Activated CD8-positive, alpha-beta T cell treated with anti-CD3 and anti-CD28 coated beads for 36 hours (primary cell): ENCODE measurements around the gene RDX. TPM values are rescaled to one million over a fixed set of nuclear protein-coding genes. Genes with fewer than 3 reads are reported as not detected.

Source experiments
- ATAC-seq: fragments of 200-7000 bp; cut with Tn5 transposase; one replicate; pipeline ENCODE4 v1.10.0; 2021; ENCODE audit warnings: mild to moderate bottlenecking, moderate library complexity
- CTCF ChIA-PET: fragments of 350-600 bp; sonication (Branson Sonifier 250); formaldehyde crosslinking; loops from one replicate; lab custom pipeline; 2021; ENCODE audit warnings: antibody characterized with exemption; lab: Charles Lee
- POLR2A ChIA-PET: fragments of 350-600 bp; sonication (Branson Sonifier 250); formaldehyde crosslinking; loops from one replicate; lab custom pipeline; 2021; ENCODE audit warnings: antibody characterized with exemption; lab: Charles Lee
- DNase-seq: peaks from one replicate; pipeline ENCODE4 v3.0.0-alpha.2; 2020
- H3K27ac Mint-ChIP-seq: one replicate; pipeline ENCODE4 v1.8.0; 2021; ENCODE audit warnings: mild to moderate bottlenecking, mixed read lengths
- H3K27me3 Mint-ChIP-seq: one replicate; pipeline ENCODE4 v1.8.0; 2021; ENCODE audit warnings: mixed read lengths
- H3K36me3 Mint-ChIP-seq: one replicate; pipeline ENCODE4 v1.8.0; 2021; ENCODE audit warnings: low read depth, mixed read lengths
- H3K4me1 Mint-ChIP-seq: one replicate; pipeline ENCODE4 v1.8.0; 2021; ENCODE audit warnings: low read depth, mixed read lengths
- H3K4me3 Mint-ChIP-seq: one replicate; pipeline ENCODE4 v1.8.0; 2021; ENCODE audit warnings: mild to moderate bottlenecking, moderate library complexity, mixed read lengths
- H3K9me3 Mint-ChIP-seq: one replicate; pipeline ENCODE4 v1.8.0; 2021; ENCODE audit warnings: mixed read lengths
- intact Hi-C: fragments of 100-400 bp; cut with micrococcal nuclease; formaldehyde crosslinking; loops from one replicate; pipeline ENCODE4 v1.10.0; 2022
- total RNA-seq, 2 experiments: library from RNA; stranded (reverse); gene quantifications; one replicate each; pipeline ENCODE4 v1.2.3, GENCODE V29; 2021
- TF ChIP-seq, protein P1 (sequence below): fragments of 200-600 bp; IDR thresholded peaks from one replicate; pipeline ENCODE4 v1.8.0; 2022; ENCODE audit warnings: antibody characterized with exemption, mild to moderate bottlenecking

The RDX gene
- total RNA-seq, 2 experiments from 2014 or later: 37.8 to 41.2 TPM

DNA sequence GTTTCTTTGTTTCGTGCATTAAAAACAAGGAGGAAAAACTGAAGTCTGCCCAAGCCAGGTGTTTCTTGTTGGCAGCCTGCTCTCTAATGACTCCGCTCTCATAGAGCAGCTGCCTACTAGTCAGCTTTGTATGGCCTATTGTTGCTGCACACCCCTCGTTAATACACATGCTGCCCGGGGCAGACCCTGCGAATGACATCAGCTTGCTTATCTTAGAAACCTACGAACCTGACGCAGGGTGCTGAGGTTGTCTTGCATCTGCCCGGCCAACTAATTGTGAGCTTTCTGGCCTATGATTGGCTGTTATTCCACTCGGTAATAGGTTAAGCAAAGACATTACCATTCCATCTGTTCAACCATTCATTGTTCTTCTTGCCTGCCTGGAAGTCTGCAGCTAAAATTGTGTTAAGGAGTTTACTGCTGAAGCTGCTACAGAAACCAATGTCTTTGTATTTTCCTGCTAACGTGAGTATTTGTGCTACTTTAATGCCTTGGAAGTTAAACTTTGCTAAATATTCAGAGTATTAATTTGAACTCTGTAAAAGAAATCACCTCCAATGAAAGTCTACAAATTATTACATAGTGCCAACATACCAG lies 165.7 kb downstream of the RDX start:
- no peak for ATAC-seq
- DNase-seq: no peak
- H3K27ac Mint-ChIP-seq: no peak overlapping the region
- no peaks in the 10 kb centered on the region for H3K9me3 Mint-ChIP-seq
- ChIA-PET CTCF (interaction anchor here (1.4 kb wide), 1 partner anchor 17 kb away, joined by 4 read pairs; no protein-coding TSS in a partner anchor), POLR2A (no interaction called here)
- TF ChIP-seq, protein P1, sequence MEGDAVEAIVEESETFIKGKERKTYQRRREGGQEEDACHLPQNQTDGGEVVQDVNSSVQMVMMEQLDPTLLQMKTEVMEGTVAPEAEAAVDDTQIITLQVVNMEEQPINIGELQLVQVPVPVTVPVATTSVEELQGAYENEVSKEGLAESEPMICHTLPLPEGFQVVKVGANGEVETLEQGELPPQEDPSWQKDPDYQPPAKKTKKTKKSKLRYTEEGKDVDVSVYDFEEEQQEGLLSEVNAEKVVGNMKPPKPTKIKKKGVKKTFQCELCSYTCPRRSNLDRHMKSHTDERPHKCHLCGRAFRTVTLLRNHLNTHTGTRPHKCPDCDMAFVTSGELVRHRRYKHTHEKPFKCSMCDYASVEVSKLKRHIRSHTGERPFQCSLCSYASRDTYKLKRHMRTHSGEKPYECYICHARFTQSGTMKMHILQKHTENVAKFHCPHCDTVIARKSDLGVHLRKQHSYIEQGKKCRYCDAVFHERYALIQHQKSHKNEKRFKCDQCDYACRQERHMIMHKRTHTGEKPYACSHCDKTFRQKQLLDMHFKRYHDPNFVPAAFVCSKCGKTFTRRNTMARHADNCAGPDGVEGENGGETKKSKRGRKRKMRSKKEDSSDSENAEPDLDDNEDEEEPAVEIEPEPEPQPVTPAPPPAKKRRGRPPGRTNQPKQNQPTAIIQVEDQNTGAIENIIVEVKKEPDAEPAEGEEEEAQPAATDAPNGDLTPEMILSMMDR: no peak
- peaks cover 2% of the 10 kb centered on the region for H3K27me3 Mint-ChIP-seq
- H3K36me3 Mint-ChIP-seq: no peaks in the 10 kb centered on the region
- no peak overlapping the region for H3K4me3 Mint-ChIP-seq
- intact Hi-C loops: no loop called here
- H3K4me1 Mint-ChIP-seq: no peaks in the 10 kb centered on the region

DNA sequence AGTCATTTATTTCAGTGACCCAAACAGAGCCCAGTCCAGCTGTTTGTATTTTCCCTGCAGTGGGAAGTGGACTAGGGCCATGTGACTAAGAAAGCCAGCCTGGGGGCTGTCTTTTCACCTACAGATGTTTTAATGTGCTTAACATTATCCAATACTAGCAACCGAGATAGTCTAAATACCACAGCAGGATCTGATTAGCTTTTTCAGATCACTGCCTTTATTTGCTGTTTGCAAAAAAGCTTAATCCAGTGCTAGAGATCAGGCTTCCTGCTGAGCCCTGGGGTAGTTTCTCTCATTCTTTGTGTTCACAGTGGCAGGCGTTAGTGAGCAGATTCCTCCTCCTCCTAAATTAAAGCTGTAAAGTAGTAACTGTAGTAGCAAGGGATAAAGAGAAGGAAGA lies 168.3 kb downstream of the RDX start:
- H3K36me3 Mint-ChIP-seq: no peaks in the 10 kb centered on the region
- ChIA-PET POLR2A (no interaction called here), CTCF (interaction anchor here (0.8 to 1.2 kb wide), 2 partner anchors 44 to 305 kb away, joined by 3 read pairs; no protein-coding TSS in a partner anchor)
- no peaks in the 10 kb centered on the region for H3K9me3 Mint-ChIP-seq
- DNase-seq (no peak), ATAC-seq (no peak)
- no peak overlapping the region for H3K4me3 Mint-ChIP-seq
- H3K27me3 Mint-ChIP-seq: peaks cover 4% of the 10 kb centered on the region
- no peak overlapping the region for H3K27ac Mint-ChIP-seq
- TF ChIP-seq, protein P1: no peak
- intact Hi-C loops: no loop called here
- H3K4me1 Mint-ChIP-seq: no peaks in the 10 kb centered on the region

DNA sequence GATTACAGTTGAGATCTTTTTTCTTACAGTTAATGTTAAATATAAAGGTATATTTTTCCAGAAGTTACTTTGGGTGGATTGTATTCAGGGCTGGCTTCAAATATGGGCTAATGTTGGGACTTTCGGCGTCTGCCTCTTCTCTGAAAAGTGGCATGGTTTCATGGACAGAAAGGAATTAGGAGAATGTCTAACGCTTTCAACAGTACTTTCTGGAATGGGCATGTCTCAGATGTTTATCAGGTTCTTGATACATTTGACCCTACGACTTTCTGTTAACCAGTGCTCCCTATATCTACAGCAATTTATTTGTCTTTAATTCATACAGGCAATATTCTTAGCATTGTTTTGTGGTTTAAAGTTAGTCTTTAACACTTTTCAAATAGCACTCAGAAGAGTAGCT lies 169.5 kb downstream of the RDX start:
- ChIA-PET CTCF (interaction anchor here (1.2 kb wide), 1 partner anchor 306 kb away, joined by 3 read pairs; no protein-coding TSS in a partner anchor), POLR2A (no interaction called here)
- Mint-ChIP-seq H3K27ac (no peak overlapping the region), H3K36me3 (no peaks in the 10 kb centered on the region), H3K4me1 (no peaks in the 10 kb centered on the region), H3K9me3 (no peaks in the 10 kb centered on the region), H3K27me3 (peaks cover 4% of the 10 kb centered on the region), H3K4me3 (no peak overlapping the region)
- TF ChIP-seq, protein P1: no peak
- DNase-seq (no peak), ATAC-seq (no peak)
- intact Hi-C loops: no loop called here

DNA sequence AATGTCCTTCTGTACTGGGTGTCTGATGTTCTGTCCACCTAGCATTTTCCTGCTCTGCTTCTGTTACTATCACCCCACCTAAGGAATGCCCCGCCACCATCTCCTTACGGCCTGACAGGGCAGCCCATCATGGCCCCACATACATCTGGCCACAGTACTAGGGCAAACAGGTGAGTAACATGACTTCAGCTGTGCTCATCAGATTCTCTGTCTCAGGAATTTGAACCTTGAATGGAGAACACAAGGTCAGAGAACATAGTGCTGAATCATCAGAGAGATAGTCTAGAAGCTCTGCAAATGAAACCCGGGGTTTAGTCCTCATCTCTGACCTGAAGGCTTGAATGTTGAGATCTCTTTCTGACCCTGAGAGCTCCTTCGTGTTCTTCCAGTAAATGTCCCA lies 170.8 kb downstream of the RDX start:
- Mint-ChIP-seq H3K9me3 (no peaks in the 10 kb centered on the region), H3K36me3 (no peaks in the 10 kb centered on the region), H3K27me3 (peaks cover 2% of the 10 kb centered on the region), H3K27ac (no peak overlapping the region), H3K4me1 (no peaks in the 10 kb centered on the region), H3K4me3 (no peak overlapping the region)
- ChIA-PET CTCF (no interaction called here), POLR2A (no interaction called here)
- TF ChIP-seq, protein P1: no peak
- ATAC-seq: no peak
- intact Hi-C loops: no loop called here
- no peak for DNase-seq

Other genes starting within 250 kb of the RDX start
- gene ZC3H12C, start 203.2 kb downstream of the RDX start, total RNA-seq: under 1 TPM; 0.40 to 0.45 TPM
- 10 to 100 TPM; 16.9 to 17.2 TPM for gene FDX1, start 133.3 kb upstream of the RDX start, total RNA-seq